T-helper 1 cell treated with Interleukin-12 subunit alpha and Interleukin-12 subunit beta and Interleukin-4 antibody, amounts not matched to agents 30 ng/mL and 1 ng/mL, for 36 hours (primary cell): ENCODE data around the gene ZBTB33. TPM values are rescaled to one million over a fixed set of nuclear protein-coding genes. Genes with fewer than 3 reads are reported as not detected.

Source experiments
- intact Hi-C: fragments of 100-400 bp; cut with micrococcal nuclease; formaldehyde crosslinking; loops from one replicate; pipeline ENCODE4 v1.15.1; 2024
- total RNA-seq: library from RNA; stranded (reverse); gene quantifications from 2 replicates; pipeline ENCODE4 v1.2.3, GENCODE V29; 2022

ZBTB33 gene
- 13.6 and 14.4 TPM in 2 replicates for total RNA-seq

GRCh38 chrX:120250522-120251271 lies at the start of gene ZBTB33:
Gene ZBTB33 (plus strand): TSS chrX:120250812. CDS start chrX:120253416, 2,604 bp downstream.
- intact Hi-C loops = loop anchor here (1.0 to 10.0 kb wide), 12 partner anchors 19 to 1013 kb away; partner anchors contain the start of genes MCTS1, NDUFA1, NKAP and PGRMC1

GRCh38 chrX:120200851-120201250 lies 49.8 kb upstream of the ZBTB33 start:
- intact Hi-C loops = no loop called here

- intact Hi-C loops = no loop called here
Measured at GRCh38 chrX:120205816-120206753, 44.5 kb upstream of the ZBTB33 start.

- intact Hi-C loops = no loop called here
Measured at GRCh38 chrX:120207009-120207605, 43.5 kb upstream of the ZBTB33 start.

- intact Hi-C loops = loop anchor here (1.0 to 10.0 kb wide), 3 partner anchors 79 to 232 kb away; no protein-coding TSS in a partner anchor
Measured at GRCh38 chrX:120213438-120214265, 37.0 kb upstream of the ZBTB33 start.

GRCh38 chrX:120223374-120223773 lies 27.2 kb upstream of the ZBTB33 start:
- intact Hi-C loops = no loop called here

GRCh38 chrX:120224388-120224787 lies 26.2 kb upstream of the ZBTB33 start:
- intact Hi-C loops = no loop called here

- intact Hi-C loops = no loop called here
Measured at GRCh38 chrX:120228187-120228908, 22.3 kb upstream of the ZBTB33 start.

- intact Hi-C loops = no loop called here
Measured at GRCh38 chrX:120235284-120235683, 15.3 kb upstream of the ZBTB33 start.

GRCh38 chrX:120236687-120237479 lies 13.7 kb upstream of the ZBTB33 start:
- intact Hi-C loops = no loop called here

GRCh38 chrX:120238933-120239332 lies 11.7 kb upstream of the ZBTB33 start:
- intact Hi-C loops = no loop called here

GRCh38 chrX:120242813-120243212 lies 7.8 kb upstream of the ZBTB33 start:
- intact Hi-C loops = loop anchor here (1.0 to 10.0 kb wide), 2 partner anchors 26 to 382 kb away; no protein-coding TSS in a partner anchor

- intact Hi-C loops = loop anchor here (10.0 kb wide), 1 partner anchor 380 kb away; no protein-coding TSS in a partner anchor
Measured at GRCh38 chrX:120244395-120244734, 6.2 kb upstream of the ZBTB33 start.

GRCh38 chrX:120244735-120245498 lies 5.7 kb upstream of the ZBTB33 start:
- intact Hi-C loops = loop anchor here (10.0 kb wide), 1 partner anchor 380 kb away; no protein-coding TSS in a partner anchor

- intact Hi-C loops = loop anchor here (1.0 to 10.0 kb wide), 10 partner anchors 18 to 1014 kb away; partner anchors contain the start of genes MCTS1, NDUFA1, NKAP and PGRMC1
Measured at GRCh38 chrX:120251471-120252011, 929 bp downstream of the ZBTB33 start.

GRCh38 chrX:120253784-120254183 lies 3.2 kb downstream of the ZBTB33 start:
- intact Hi-C loops = loop anchor here (5.0 to 10.0 kb wide), 4 partner anchors 234 to 1016 kb away; partner anchors contain the start of genes MCTS1, PGRMC1 and RPL39

- intact Hi-C loops = no loop called here
Measured at GRCh38 chrX:120260369-120260768, 9.8 kb downstream of the ZBTB33 start.
